ENCODE results near the gene ECPAS. TPM values are rescaled to one million over a fixed set of nuclear protein-coding genes. Genes with fewer than 3 reads are reported as not detected.

The ECPAS gene
- total RNA-seq, 2 donors from 2014 or later: 72.7 to 115 TPM

GRCh38 chr9:111482694-111483438 is 1.3 kb downstream of the ECPAS start:
- H3K27me3 ChIP-seq (replicated peaks; ENCODE audit: insufficient read depth): no peaks in the 10 kb centered on the region
- TF ChIP-seq CTCF (IDR thresholded peaks at IDR 0.05): no peak
- ATAC-seq (ENCODE audit: insufficient number of reproducible peaks, low FRiP score, low read depth) (peak; percentile 34), DNase-seq (ENCODE audit: low spot score) (peak; percentile 41)
- no peaks in the 10 kb centered on the region for H3K36me3 ChIP-seq
- peaks cover 0 to 27% of the 10 kb centered on the region in 2 donors for H3K4me1 ChIP-seq (ENCODE audit: control insufficient read depth in 1 of 2, low read depth in 2 of 2)
- peak overlapping the region; percentile 93 for H3K4me3 ChIP-seq
- H3K9me3 ChIP-seq: no peaks in the 10 kb centered on the region
- H3K27ac ChIP-seq: peak overlapping the region; percentile 98 to 99

- H3K4me1 ChIP-seq (ENCODE audit: control insufficient read depth in 1 of 2, low read depth in 2 of 2): peaks cover 0 to 34% of the 10 kb centered on the region in 2 donors
- peak overlapping the region; percentile 98 to 99 for H3K27ac ChIP-seq
- TF ChIP-seq CTCF (IDR thresholded peaks at IDR 0.05): no peak
Measured at GRCh38 chr9:111481885-111482636, 2.1 kb downstream of the ECPAS start.

GRCh38 chr9:111477677-111478076 is 6.5 kb downstream of the ECPAS start:
- no peak for TF ChIP-seq CTCF (IDR thresholded peaks at IDR 0.05)
- no peak overlapping the region for H3K27ac ChIP-seq

More at GRCh38 chr9:111481885-111482636, 2.1 kb downstream of the ECPAS start:
- Histone ChIP-seq H3K4me3 (peak overlapping the region; percentile 93), H3K9me3 (no peaks in the 10 kb centered on the region), H3K27me3 (replicated peaks; ENCODE audit: insufficient read depth) (no peaks in the 10 kb centered on the region), H3K36me3 (no peaks in the 10 kb centered on the region)
- DNase-seq (ENCODE audit: low spot score): no peak
- ATAC-seq (ENCODE audit: insufficient number of reproducible peaks, low FRiP score, low read depth): no peak

GRCh38 chr9:111475195-111475594 is 9.0 kb downstream of the ECPAS start:
- TF ChIP-seq CTCF (IDR thresholded peaks at IDR 0.05): no peak
- Histone ChIP-seq H3K4me3 (no peak overlapping the region), H3K9me3 (no peaks in the 10 kb centered on the region), H3K4me1 (ENCODE audit: control insufficient read depth in 1 of 2, low read depth in 2 of 2) (peaks cover 9 to 34% of the 10 kb centered on the region in 2 donors), H3K36me3 (no peaks in the 10 kb centered on the region), H3K27ac (no peak overlapping the region), H3K27me3 (replicated peaks; ENCODE audit: insufficient read depth) (no peaks in the 10 kb centered on the region)
- ATAC-seq (ENCODE audit: insufficient number of reproducible peaks, low FRiP score, low read depth): no peak
- DNase-seq (ENCODE audit: low spot score): no peak

More at GRCh38 chr9:111477677-111478076, 6.5 kb downstream of the ECPAS start:
- H3K4me1 ChIP-seq (ENCODE audit: control insufficient read depth in 1 of 2, low read depth in 2 of 2): peaks cover 9 to 52% of the 10 kb centered on the region in 2 donors
- H3K4me3 ChIP-seq: no peak overlapping the region
- DNase-seq (ENCODE audit: low spot score) (no peak), ATAC-seq (ENCODE audit: insufficient number of reproducible peaks, low FRiP score, low read depth) (no peak)
- no peaks in the 10 kb centered on the region for H3K36me3 ChIP-seq
- H3K27me3 ChIP-seq (replicated peaks; ENCODE audit: insufficient read depth): no peaks in the 10 kb centered on the region
- no peaks in the 10 kb centered on the region for H3K9me3 ChIP-seq

GRCh38 chr9:111474385-111474784 is 9.8 kb downstream of the ECPAS start:
- H3K27me3 ChIP-seq (replicated peaks; ENCODE audit: insufficient read depth): no peaks in the 10 kb centered on the region
- H3K4me3 ChIP-seq: no peak overlapping the region
- ATAC-seq (ENCODE audit: insufficient number of reproducible peaks, low FRiP score, low read depth): no peak
- no peaks in the 10 kb centered on the region for H3K9me3 ChIP-seq
- no peak for TF ChIP-seq CTCF (IDR thresholded peaks at IDR 0.05)
- H3K27ac ChIP-seq: no peak overlapping the region
- no peaks in the 10 kb centered on the region for H3K36me3 ChIP-seq
- peaks cover 9 to 34% of the 10 kb centered on the region in 2 donors for H3K4me1 ChIP-seq (ENCODE audit: control insufficient read depth in 1 of 2, low read depth in 2 of 2)
- DNase-seq (ENCODE audit: low spot score): no peak
